COLO829 (cell line): ENCODE measurements around the gene LAMTOR3.

Experiments used
- DNase-seq: peaks from one replicate; pipeline ENCODE4 v3.0.0; 2012; ENCODE audit warnings: low spot score

Gene LAMTOR3, protein sequence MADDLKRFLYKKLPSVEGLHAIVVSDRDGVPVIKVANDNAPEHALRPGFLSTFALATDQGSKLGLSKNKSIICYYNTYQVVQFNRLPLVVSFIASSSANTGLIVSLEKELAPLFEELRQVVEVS

DNA sequence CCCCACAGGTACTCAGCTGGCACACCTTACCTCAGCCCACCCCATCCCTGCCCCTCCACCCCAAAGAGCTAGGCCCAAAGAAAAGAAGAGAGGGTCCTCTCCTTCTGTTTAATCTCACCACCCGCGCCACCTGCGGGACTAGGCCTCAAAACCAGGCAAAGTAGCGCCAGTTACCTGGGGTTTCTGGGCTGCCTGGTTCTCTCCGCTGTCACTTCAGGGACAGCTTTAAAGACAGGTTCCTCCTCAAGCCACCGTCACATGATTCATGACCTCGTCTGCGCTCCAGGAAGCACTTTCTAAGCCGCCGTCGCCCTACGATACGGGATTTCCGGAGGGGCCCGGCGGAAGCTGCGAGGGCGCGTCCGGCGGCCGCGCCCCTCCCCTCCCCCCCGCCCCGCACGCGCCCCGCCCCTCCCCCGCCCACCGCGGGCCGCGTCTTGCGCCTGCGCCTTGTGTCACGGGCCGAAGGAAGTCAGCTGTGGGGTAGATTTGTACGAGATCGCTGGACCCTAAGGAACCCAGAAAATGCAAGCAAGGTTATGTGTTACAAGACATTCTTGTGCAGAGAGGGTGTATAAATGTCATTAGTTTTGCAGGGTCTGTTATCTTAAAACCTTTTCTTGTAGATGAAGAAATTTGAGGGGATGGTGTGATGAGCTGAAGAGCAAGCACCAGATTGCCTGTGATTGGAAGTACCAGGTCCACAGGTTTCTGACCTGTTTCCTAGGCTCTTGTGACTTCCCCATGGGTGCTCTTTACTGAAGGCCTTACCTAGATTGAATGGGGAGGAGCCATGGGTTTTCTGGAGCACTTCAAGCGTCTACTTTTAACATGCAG lies at the start of gene LAMTOR3:
TSS of gene LAMTOR3 (minus strand) at position 267 of the 837 bp plus-strand sequence. CDS start 464 bp downstream, outside the sequence.
- DNase-seq: peak; percentile 91

DNA sequence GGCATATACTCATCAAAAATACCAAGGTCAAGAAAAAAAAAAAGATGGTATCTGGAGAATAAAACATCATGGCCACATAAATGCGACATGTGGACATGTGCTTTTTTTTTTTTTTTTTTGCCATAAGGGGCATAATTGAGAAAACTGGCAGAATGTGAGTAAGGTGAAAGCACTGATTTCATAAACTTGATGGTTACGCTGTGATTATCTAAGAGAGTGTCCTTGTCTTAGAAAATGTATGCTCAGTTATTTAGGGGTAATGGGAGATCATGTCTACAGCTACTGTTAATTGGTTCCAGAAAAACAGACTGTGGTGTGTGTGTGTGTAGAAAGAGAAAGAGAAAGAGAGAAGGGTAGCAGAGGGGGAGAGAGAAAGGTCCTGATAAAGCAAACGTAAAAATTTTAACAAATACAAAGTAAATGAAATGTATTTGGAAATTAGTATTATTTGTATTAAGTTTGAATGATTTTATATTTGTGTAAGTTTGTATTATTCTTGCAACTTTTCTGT lies 44.1 kb upstream of the LAMTOR3 start:
- no peak for DNase-seq

DNA sequence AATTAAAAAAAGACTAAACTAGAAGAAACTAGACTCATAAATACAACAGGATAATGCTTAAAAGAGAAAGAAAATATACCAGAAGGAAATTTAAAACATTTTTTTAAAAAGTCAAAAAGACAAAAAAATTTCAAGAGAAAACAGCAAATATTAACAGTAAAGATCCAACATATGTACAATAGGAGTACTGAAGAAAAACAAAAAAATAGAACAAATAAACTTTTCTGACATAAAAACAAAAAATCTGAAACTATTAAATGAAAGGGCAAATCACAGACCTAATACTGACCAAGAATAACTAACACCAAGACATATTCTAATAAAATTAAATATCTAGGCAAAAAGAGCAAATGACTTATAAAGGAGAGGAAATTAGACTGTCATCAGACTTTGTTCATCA lies 40.7 kb upstream of the LAMTOR3 start:
- no peak for DNase-seq

DNA sequence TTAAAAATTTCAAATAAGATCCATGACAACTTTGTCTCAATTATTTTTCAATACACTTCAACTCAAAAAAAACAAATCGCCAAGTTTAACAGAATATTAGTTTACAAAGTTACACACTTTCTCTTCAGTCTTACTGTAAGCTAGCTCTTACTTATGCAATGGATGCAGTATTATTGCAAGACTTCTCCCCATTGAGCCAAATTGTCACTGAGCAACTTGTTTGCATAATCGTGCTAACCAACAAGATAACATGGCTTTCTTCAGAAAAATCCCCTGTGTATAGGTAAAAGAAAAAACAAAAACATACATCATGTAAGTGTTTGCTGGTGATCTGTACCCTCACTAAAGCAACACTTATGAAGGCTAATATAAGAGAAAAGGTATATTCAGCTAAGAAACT lies 33.3 kb upstream of the LAMTOR3 start:
- DNase-seq: no peak

DNA sequence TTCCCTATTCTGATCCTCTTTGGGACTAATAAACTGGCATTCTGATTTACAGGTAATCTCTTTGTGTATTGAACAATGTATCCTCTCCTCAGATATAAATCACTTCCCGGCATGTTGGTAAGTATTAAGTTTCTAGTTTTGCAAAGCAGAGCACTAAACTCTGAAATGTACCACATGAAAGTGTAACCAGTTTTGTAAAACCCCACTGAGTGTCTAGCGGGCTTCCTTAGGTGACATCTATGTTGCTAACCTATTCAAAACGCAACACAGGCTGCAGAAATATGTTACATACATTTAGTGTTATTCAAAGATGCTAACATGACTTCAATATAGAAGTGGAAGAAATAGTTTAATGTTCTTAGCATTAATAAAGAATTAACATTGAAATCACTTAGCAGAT lies 26.9 kb upstream of the LAMTOR3 start:
- no peak for DNase-seq

DNA sequence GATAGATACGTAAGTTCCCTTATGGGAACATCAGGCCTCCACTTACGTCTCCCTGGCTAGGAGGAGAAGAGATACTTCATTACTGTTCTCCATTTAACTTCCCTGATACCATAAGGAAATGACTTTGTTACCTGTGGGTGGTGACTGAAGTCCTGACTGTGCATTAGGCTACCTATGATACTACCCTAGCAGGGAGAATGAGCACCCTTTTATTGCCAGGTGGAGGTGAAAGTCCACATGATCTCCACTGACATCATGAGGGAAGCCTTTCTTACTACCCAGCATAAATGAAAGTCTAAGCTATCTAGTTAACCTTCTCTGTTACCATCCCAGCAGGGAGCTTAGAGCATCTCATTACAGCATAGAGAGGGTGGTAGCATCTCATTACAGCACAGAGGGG lies 24.4 kb upstream of the LAMTOR3 start:
- DNase-seq: no peak

DNA sequence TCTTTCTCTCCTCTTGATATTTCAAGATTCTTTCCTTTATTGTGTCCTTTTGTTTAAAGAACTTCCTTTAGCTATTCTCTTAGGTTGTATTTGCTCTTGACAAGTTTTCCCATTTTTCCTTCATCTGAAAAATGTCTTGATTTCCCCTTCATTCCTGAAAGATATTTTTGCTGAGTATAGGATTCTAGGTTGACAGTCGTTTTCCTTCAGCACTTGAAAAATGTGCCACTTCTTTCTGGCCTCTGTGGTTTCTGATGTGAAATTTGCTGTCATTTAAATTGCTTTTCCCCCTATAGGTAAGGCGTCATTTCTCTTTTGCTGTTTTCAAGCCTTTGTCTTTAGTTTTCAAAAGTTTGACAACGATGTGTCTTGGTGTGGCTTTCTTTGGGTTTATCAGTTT lies 23.3 kb upstream of the LAMTOR3 start:
- no peak for DNase-seq

DNA sequence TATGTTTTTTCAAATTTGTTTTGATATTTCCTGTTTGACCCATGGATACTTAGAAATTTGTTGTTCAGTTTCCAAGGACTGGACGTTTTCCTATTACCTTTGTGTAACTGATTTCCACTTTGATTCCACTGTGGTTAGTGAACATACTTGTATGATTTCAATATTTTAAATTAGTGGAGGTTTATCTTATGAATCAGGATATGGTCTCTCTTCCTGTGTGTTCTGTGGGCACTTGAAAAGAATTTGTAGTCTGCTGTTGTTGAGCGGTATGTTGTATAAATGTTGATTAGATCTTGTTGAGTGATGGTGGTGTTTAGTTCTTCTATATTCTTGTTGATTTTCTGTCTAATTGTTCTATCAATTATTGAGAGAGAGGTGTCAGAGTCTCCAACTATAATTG lies 21.2 kb upstream of the LAMTOR3 start:
- DNase-seq: no peak

DNA sequence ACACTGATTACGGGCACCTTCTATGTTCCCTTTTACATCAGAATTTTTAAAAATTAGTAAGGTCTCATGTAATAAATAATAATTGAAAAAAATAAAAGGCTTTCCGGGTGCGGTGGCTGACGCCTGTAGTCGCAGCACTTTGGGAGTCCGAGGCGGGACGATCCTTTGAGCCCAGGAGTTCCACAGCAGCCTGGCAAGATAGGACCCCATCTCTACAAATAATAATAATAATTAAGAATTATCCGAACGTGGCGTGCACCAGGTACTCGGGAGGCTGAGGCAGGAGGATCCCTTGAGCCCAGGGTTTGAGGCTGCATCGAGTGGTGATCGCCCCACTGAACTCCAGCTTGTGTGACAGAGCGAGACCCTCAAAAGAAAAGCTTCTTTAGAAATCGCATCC lies 771 bp upstream of the LAMTOR3 start:
- DNase-seq: no peak

DNA sequence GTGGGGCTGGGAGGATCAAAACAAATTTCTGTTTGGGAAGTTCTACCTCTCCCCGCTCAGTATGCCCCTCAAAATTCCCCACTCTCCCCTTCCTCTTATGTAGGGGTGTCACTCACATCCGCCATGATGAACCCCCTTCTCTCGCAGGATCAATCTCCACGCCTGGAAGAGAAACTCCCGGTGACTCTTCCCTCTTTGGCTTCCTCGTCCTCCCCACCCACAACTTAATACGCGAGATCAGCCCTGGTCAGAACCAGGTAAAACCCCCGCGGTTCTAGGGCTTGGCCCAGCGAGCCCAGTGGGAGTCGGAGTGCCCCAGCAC lies 427 bp downstream of the LAMTOR3 start:
- no peak for DNase-seq

DNA sequence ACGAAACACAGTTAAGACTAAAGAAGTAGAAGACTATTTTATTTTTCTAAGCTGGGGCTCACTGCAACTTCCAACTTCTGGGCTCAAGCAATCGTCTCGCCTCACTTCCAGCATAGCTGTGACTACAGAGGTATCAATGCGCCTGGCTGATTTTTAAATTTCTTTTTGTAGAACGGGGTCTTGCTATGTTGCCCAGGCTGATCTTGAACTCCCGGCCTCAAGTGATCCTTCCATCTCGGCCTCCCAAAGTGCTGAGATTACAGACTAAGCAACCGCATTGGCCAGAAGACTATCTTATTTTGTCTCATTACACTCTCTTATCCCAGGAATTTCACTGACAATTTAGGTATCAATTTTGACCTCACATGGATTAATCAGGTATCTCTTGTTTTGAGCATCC lies 1.2 kb downstream of the LAMTOR3 start:
- DNase-seq: no peak

DNA sequence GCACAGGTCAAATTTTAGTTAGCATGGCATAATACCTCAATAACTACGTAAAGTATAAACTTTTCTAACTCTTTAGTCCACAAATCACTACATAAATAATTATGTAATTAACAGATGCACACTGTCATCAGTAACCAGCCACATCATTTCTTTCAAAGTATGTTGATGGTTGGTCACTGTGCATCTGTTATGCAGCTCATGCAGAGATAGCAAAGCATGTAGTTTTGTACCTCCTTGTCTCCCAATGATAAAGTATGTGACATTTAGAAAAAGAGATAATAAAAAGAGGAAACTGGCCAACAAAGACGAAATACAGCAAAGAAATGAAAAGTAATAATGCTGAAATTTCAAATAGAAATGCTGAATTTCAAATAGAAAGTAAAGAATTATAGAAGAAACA lies 2.9 kb downstream of the LAMTOR3 start:
- no peak for DNase-seq

DNA sequence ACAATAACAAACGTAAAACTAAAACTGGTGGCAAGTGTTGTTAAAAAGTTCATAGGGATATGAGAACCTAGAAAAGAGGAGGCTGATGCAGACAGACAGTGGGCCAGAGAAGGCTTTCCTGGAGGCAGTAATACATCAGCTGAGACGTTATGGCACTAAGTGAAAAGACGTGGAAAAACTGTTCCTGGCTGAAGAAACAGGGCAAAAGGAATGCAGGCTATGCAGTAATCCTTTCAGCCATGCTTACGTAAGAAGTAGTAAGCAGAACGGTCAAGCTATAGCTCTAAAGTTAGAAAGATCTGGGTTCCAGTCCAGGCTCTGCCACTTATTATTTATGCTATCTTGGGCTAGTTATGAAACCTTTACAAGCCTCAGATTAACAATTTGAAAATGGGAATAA lies 6.4 kb downstream of the LAMTOR3 start:
- no peak for DNase-seq

DNA sequence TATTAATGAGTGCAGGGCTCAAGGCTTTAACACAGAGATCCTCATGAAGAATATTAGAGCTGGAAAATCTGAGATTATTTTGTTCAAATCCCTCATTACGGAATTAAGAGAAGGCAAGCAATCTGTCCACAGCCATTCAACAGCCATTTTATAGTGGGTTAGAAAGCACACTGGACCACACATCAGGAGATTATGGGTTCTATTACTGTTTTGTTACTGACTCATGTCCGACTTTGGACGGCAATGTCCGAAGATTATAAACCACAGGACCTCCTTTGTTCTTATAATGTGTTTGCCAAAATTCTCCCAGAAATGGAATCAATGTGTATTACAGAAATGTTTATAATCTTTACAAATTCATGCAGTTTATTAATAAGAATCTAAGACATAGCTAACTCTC lies 8.1 kb downstream of the LAMTOR3 start:
- peak; percentile 48 for DNase-seq

DNA sequence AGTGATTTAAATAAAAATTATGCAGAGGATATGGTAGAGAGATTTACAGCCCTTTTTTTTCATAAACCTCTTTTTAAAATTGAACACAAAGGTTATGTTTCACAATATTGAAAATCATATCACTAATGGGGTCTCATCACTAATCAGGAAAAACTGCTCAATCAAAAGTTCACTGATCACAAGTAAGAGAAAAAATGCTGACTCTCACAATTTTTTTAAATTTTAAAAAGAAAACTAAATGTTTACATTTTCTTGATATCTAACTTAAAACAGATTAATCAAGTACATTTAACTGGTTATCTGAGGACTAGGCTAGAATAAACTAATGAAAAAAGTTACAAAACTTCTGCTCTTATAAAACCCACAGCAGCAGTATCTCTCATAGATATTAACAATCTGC lies 8.5 kb downstream of the LAMTOR3 start:
- no peak for DNase-seq

DNA sequence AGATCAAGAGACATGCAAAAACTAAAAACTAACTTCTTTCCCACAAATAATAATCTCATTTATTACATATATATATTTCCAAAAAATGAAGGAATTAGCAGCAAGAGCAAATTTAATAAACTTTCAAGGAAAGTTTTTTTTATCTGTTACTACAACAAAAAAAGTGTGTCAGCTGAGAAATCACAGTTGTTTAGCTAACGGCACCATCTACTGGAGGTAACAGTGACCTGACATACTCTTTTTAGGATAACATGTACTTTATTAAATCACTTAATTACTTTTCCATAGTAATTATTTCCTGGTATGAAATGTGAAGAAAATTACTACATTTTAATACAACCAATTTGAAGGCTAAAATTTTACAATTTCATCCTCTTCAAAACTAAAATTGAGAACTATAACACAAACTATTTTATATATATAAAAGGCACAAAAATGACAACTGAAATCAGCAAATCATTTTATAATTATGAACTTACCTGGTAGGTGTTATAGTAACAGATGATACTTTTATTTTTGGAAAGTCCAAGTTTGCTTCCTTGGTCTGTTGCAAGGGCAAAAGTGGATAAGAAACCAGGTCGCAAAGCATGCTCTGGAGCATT lies 9.1 kb downstream of the LAMTOR3 start:
- peak; percentile 56 for DNase-seq

DNA sequence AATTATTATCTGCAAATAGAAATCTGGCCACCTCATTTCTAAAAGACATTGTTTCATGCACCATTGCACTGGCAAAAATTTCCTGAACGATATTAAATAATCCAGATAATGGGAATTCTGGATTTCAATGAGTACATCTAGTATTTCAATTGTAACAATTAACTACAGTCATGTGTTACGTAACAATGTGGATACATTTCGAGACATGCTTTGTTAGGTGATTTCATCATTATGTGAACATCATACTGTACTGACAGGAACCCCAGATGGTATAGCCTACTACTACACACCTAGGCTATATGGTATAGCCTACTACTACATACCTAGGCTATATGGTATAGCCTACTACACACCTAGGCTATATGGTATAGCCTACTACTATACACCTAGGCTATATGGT lies 14.8 kb downstream of the LAMTOR3 start:
- DNase-seq: no peak

DNA sequence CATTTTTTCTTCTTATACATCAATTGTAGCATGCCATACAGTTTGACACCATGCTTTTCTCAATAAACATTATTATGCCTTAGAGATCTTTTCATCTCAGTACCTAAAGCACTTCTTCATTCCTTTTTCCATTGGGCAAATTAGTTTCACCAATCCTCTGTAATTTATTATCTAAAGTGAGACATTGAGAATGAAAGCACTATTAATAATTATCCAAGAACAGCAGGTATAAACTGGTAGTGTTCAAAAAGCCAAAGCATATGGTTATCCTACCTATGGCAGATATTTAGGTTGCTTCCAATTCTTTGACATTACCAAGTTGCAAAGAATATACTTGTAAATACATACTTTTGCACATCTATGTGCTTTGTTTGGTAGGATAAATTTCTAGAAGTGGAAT lies 15.6 kb downstream of the LAMTOR3 start:
- no peak for DNase-seq

DNA sequence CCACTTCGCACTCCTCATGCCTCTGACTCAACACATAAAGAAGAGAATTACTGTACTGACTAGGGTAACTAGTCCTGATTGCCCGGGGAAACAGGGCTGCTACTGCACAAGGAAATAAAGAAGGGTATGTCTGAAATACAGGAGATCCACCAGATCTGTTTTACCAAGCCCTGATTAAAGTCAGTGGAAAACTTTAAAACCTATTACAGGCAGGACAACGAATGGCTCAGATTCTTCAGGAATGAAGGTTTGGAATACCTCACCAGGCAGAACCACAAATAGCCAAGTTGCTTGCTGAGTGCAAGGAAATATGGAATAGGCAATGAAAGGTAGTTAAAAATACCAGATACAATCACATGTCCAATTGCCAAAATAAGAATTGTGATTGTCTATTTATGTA lies 17.3 kb downstream of the LAMTOR3 start:
- no peak for DNase-seq

DNA sequence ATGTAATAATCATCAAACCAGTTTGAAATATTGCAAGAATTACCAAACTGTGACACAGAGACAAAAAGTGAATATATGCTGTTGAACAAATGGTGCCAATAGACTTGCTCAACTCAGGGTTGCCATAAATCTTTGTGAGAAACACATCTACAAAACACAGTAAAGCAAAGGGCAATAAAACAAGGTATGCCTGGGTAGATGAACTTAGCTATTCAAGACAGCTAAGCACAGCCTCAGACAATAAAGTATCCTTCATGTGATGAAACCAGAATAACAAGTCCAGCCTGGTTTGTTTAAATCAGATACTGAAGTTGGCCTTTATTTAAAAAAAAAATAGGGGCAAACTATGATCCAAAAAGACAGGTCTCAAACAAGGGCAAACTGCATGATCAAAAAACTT lies 19.2 kb downstream of the LAMTOR3 start:
- DNase-seq: no peak

DNA sequence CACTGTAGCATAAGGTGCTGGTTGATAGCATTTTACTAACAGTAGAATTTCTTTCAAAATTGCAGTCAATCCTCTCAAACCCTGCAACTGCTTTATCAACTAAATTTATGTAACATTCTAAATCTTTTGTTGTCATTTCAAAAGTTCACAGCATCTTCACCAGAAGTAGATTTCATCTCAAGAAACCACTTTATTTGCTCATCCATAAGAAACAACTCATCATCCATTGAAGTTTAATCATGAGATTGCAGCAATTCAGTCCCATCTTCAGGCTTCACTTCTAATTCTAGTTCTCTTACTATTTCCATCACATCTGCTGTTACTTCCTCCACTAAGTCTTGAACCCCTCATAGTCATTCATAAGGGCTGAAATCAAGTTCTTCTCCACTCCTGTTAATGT lies 21.7 kb downstream of the LAMTOR3 start:
- DNase-seq: no peak

DNA sequence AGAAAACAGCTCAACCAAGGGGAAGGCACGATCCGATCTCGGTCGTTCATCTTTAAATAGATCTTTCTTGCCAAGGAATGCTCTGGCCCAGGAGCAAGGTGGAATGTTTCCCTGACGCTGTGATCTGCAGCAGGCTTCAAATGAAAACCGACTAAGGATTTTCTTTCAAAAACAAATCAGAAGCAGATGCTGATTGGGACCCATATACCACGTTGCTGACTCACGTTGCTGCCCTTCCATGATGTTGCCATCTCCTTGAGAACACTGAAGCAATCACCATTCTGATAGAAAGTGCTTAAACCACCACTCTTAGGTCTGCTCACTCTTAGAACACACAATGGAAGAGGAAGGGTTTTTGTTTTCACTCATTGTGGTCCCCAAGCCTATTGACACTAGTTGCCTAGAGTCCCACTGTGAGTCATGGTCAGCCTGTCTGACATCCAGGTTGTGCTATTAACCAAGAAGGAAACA lies 26.1 kb downstream of the LAMTOR3 start:
- DNase-seq: no peak

DNA sequence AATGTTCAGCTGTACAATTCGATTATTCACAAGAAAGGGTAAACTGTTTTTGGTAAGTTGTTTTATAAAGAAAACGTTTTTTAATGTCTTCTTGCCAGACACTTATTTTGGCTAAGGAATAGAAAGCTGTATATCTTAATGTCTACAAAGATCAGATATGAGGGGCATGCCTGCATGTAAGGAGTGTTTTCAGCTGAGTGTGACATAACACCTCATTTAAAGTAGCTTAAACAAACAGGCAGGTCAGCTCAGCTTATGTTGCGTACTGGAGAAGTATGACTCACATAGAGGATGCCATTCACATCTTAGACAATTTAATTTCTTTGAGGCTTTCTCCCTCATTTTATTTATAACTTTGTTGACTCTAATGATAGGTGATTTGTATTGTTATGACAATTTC lies 30.4 kb downstream of the LAMTOR3 start:
- no peak for DNase-seq
